GM12873 (cell line): Measurements from ENCODE around the gene PDHX.

Experiments used
- CTCF ChIP-seq: IDR thresholded peaks from 2 replicates; pipeline ENCODE4 v1.5.1; 2012; ENCODE audit warnings: low read depth, mild to moderate bottlenecking, moderate library complexity, low read length, control low read depth; ENCODE audit not compliant: insufficient read depth; ENCODE audit errors: missing control alignments

Gene PDHX

GRCh38 chr11:34984514-34984913, 68.1 kb downstream of the PDHX start:
- TF ChIP-seq CTCF, result no peak

GRCh38 chr11:34986883-34987520, 70.6 kb downstream of the PDHX start:
- no peak for TF ChIP-seq CTCF

GRCh38 chr11:34987617-34988016, 71.2 kb downstream of the PDHX start:
- TF ChIP-seq CTCF, result no peak

- TF ChIP-seq CTCF, result no peak
Observed at GRCh38 chr11:34988294-34989255, 72.2 kb downstream of the PDHX start.

- no peak for TF ChIP-seq CTCF
Observed at GRCh38 chr11:34990916-34991315, 74.5 kb downstream of the PDHX start.

- no peak for TF ChIP-seq CTCF
Observed at GRCh38 chr11:34994854-34995253, 78.4 kb downstream of the PDHX start.

GRCh38 chr11:34996958-34997357, 80.5 kb downstream of the PDHX start:
- TF ChIP-seq CTCF, result no peak
